HepG2 (cell line): Measurements from ENCODE around the gene MIA. TPM values are rescaled to one million over a fixed set of nuclear protein-coding genes. Genes with fewer than 3 reads are reported as not detected.
A peak's percentile ranks its signal among the peaks of the same experiment; 100 is the strongest.

Experiments
- ADNP ChIP-seq: sonication (generic); formaldehyde crosslinking; IDR thresholded peaks from 2 replicates; pipeline ENCODE4 v1.4.0; 2020; ENCODE audit warnings: missing genetic modification reagents
- AGO1 ChIP-seq: fragments of 200-400 bp; formaldehyde crosslinking; IDR thresholded peaks from 2 replicates; pipeline ENCODE4 v1.6.1; 2017; ENCODE audit warnings: mild to moderate bottlenecking, low read depth, low read length, moderate library complexity; ENCODE audit not compliant: poor library complexity, severe bottlenecking
- ATF1 ChIP-seq: IDR thresholded peaks from 2 replicates; pipeline ENCODE4 v1.6.1; 2016; ENCODE audit warnings: mild to moderate bottlenecking, control low read depth
- HDAC2 ChIP-seq: sonication (generic); formaldehyde crosslinking; IDR thresholded peaks from 2 replicates; pipeline ENCODE4 v1.4.0; 2020; ENCODE audit warnings: missing genetic modification reagents
- PHF8 ChIP-seq: sonication (generic); formaldehyde crosslinking; IDR thresholded peaks from 2 replicates; pipeline ENCODE4 v1.5.0; 2020; ENCODE audit warnings: missing genetic modification reagents
- YEATS4 ChIP-seq: sonication (generic); formaldehyde crosslinking; IDR thresholded peaks from 2 replicates; pipeline ENCODE4 v1.4.0; 2020; ENCODE audit warnings: missing genetic modification reagents, borderline replicate concordance
- ZBTB33 ChIP-seq: sonication (generic); formaldehyde crosslinking; IDR thresholded peaks from 2 replicates; pipeline ENCODE4 v1.4.0; 2020; ENCODE audit warnings: missing genetic modification reagents
- ZFP36L1 ChIP-seq: sonication (generic); formaldehyde crosslinking; IDR thresholded peaks from 2 replicates; pipeline ENCODE4 v1.8.0; 2022; ENCODE audit warnings: mild to moderate bottlenecking, missing genetic modification reagents, moderate library complexity
- ZNF136 ChIP-seq: sonication (generic); formaldehyde crosslinking; IDR thresholded peaks from 2 replicates; pipeline ENCODE4 v1.8.1; 2022; ENCODE audit warnings: low read depth, mild to moderate bottlenecking, moderate library complexity, missing genetic modification reagents
- ZNF335 ChIP-seq: sonication (generic); formaldehyde crosslinking; IDR thresholded peaks from 2 replicates; pipeline ENCODE4 v1.4.0; 2020; ENCODE audit warnings: missing genetic modification reagents
- ZNF629 ChIP-seq: sonication (generic); formaldehyde crosslinking; conservative IDR thresholded peaks from 2 replicates; pipeline ENCODE4 v1.5.0; 2020; ENCODE audit warnings: missing genetic modification reagents
- ZNF773 ChIP-seq: sonication (generic); formaldehyde crosslinking; IDR thresholded peaks from 2 replicates; pipeline ENCODE4 v1.4.0; 2020; ENCODE audit warnings: missing genetic modification reagents, borderline replicate concordance
- polyA plus RNA-seq, 8 experiments: library from polyadenylated mRNA; depleted of rRNA in 3 of 8; stranded (reverse) in 7 of 8; unstranded in 1 of 8; fragments of >200 nt; fragmentation: Illumina TruSeq in 4 of 8; extraction: Trizol in 4 of 8; gene quantifications; 2 replicates each; pipeline versions ENCODE4 v1.2.1 to v1.2.3, GENCODE V29; 2011 to 2016; ENCODE audit warnings: low read depth in 4 of 8, missing spikeins in 1 of 8, mixed read lengths in 1 of 8; ENCODE audit not compliant: insufficient read depth in 1 of 8
- total RNA-seq, 5 experiments: library from RNA; depleted of rRNA; stranded (reverse); fragments of >200 nt; fragmentation: Illumina TruSeq; extraction: Trizol; gene quantifications; 2 replicates each; pipeline ENCODE4 v1.2.3, GENCODE V29; 2016; ENCODE audit warnings: low read depth in 1 of 5
- TF ChIP-seq, protein P1 (sequence below): sonication (generic); formaldehyde crosslinking; IDR thresholded peaks from 2 replicates; pipeline ENCODE4 v1.4.0; 2020; ENCODE audit warnings: missing genetic modification reagents

The MIA gene
- total and polyA plus RNA-seq, 2 of the 13 experiments (the other 11 are each of a cell fraction or from before 2014, with no cell fraction given): 0.61 TPM; not detected in 1

GRCh38 chr19:40776932-40777644 is 1.8 kb downstream of the MIA start (continued):
- peak; percentile 2; the same call in 1 of the 2 replicates for TF ChIP-seq ZNF335 (CRISPR knock-in tag)
- TF ChIP-seq, protein P1, sequence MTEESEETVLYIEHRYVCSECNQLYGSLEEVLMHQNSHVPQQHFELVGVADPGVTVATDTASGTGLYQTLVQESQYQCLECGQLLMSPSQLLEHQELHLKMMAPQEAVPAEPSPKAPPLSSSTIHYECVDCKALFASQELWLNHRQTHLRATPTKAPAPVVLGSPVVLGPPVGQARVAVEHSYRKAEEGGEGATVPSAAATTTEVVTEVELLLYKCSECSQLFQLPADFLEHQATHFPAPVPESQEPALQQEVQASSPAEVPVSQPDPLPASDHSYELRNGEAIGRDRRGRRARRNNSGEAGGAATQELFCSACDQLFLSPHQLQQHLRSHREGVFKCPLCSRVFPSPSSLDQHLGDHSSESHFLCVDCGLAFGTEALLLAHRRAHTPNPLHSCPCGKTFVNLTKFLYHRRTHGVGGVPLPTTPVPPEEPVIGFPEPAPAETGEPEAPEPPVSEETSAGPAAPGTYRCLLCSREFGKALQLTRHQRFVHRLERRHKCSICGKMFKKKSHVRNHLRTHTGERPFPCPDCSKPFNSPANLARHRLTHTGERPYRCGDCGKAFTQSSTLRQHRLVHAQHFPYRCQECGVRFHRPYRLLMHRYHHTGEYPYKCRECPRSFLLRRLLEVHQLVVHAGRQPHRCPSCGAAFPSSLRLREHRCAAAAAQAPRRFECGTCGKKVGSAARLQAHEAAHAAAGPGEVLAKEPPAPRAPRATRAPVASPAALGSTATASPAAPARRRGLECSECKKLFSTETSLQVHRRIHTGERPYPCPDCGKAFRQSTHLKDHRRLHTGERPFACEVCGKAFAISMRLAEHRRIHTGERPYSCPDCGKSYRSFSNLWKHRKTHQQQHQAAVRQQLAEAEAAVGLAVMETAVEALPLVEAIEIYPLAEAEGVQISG (CRISPR knock-in tag): 0 out of 2 replicates have a peak, but pooled peaks have one; percentile 27
- peak; percentile 21; the same call in 1 of the 2 replicates for TF ChIP-seq ADNP
- 0 out of 2 replicates have a peak, but pooled peaks have one; percentile 36 for TF ChIP-seq HDAC2 (CRISPR knock-in tag)
- TF ChIP-seq YEATS4 (CRISPR knock-in tag): 0 out of 2 replicates have a peak, but pooled peaks have one; percentile 23
- TF ChIP-seq ATF1 (CRISPR knock-in tag): peak; percentile 95
- TF ChIP-seq PHF8 (CRISPR knock-in tag): 0 out of 2 replicates have a peak, but pooled peaks have one; percentile 22
- peak; percentile 99 for TF ChIP-seq ZNF629 (CRISPR knock-in tag)
- 0 out of 2 replicates have a peak, but pooled peaks have one; percentile 22 for TF ChIP-seq ZFP36L1 (CRISPR knock-in tag)
- no peak for TF ChIP-seq ZNF773
- no peak for TF ChIP-seq AGO1
- TF ChIP-seq ZNF136 (CRISPR knock-in tag): 0 out of 2 replicates have a peak, but pooled peaks have one; percentile 14
- TF ChIP-seq ZBTB33 (CRISPR knock-in tag): no peak
